GM12864 (cell line): ENCODE results near the gene MNS1.

ENCODE experiments used
- DNase-seq: peaks from one replicate; pipeline ENCODE4 v3.0.0-alpha.2; 2011; ENCODE audit warnings: low read depth
- H3K4me3 ChIP-seq: 2 replicates; pipeline ENCODE4 v1.5.1; 2011; ENCODE audit warnings: mild to moderate bottlenecking, low read depth, low read length, control low read depth
- CTCF ChIP-seq: IDR thresholded peaks from 2 replicates; pipeline ENCODE4 v1.5.1; 2011; ENCODE audit warnings: low read depth, mild to moderate bottlenecking, moderate library complexity, low read length, control low read depth, inconsistent platforms; ENCODE audit errors: missing control alignments

The MNS1 gene

GRCh38 chr15:56456229-56456628, 8.7 kb downstream of the MNS1 start:
- H3K4me3 ChIP-seq: no peak overlapping the region
- DNase-seq: no peak
- TF ChIP-seq CTCF: no peak

DNA sequence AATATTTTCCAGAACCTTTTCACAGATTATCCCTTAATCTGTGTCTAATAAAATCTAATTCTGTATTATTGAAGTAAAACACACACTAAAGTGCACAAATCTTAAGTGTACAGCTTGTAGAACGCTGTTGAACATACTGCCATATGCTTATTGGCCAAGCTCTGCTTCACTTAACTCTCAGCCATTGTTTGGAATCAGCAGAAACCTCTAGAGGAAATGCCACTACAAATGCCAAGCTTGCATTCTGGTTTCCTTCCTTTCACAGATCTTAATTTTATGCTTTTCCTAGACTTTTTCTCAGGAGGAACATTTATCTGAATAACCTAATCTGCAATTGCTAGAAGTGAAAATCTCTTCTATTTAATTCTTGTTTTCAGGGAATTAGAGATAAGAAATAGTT, 10.1 kb downstream of the MNS1 start:
- no peak for DNase-seq
- no peak overlapping the region for H3K4me3 ChIP-seq
- no peak for TF ChIP-seq CTCF

GRCh38 chr15:56445746-56446145, 19.2 kb downstream of the MNS1 start:
- TF ChIP-seq CTCF: no peak
- DNase-seq: no peak
- no peak overlapping the region for H3K4me3 ChIP-seq

DNA sequence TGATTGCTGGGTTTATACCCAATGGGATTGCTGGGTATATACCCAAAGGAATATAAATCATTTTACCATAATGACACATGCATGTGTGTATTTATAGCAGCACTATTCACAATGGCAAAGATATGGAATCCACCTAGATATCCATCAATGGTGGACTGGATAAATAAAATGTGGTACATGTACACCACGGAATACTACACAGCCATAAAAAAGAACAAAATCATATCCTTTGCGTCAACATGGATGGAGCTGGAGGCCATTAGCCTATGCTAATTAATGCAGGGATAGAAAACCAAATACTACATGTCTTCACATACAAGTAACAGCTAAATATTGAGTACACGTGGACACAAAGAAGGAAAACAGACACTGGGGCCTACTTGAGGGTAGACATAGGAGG, 22.6 kb downstream of the MNS1 start:
- TF ChIP-seq CTCF: no peak
- DNase-seq: no peak

DNA sequence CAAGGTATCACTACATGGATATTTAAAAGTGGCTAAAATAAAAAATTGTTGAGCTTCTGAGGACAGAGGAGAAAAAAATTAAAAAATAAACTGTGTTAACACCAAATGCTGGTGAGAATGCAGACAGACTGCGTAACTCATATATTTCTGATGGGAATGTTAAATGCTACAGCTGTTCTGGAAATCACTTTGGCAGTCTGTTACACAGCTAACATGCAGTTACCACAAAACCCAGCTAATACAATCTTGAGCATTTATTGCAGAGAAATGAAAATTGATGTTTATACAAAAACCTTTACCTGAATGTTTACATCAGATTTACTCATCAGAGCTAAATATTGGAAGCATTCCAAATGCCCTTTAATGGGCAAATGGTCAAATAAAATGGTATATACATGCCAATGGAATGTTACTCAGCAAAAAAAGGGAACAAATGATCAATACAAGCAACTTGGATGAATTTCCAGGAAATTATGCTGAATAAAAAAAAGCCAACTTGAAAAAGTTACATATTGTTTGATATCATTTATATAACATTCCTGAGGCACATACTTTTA, 24.6 kb downstream of the MNS1 start:
- no peak for DNase-seq
- H3K4me3 ChIP-seq: no peak overlapping the region
- no peak for TF ChIP-seq CTCF

More for the DNA sequence above, 22.6 kb downstream of the MNS1 start:
- no peak overlapping the region for H3K4me3 ChIP-seq

GRCh38 chr15:56432304-56432703, 32.6 kb downstream of the MNS1 start:
- DNase-seq: no peak
- TF ChIP-seq CTCF: no peak
- H3K4me3 ChIP-seq: no peak overlapping the region

DNA sequence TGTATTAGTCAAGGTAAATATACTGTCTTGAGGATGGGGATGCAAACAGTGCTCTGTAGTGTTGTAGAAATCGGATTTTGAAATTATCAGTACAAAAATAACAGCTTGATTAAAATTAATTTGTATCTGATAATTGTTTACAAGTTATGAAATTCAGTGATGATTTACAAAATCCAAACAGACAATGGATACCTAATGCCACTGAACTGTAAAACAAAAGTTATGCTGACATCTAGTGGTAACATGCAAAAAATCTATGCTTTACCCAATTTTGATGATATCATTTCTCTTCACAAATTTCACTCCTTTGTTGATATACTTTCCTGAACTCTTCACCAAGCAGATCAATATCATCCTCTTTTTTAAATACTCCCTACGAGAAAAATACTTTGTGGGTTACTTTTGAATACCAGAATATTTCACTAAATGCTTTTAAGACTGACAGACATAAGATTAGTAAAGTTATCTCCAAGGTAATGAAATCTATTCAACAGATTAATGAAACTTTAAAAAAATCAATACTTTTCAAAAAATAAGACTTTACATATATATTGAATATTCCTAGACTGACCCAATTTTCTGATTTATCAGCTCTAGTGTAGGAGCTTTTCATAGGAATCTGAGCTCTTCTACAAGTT, 36.0 kb downstream of the MNS1 start:
- H3K4me3 ChIP-seq: no peak overlapping the region
- TF ChIP-seq CTCF: peak; percentile 36
- peak; percentile 16 for DNase-seq
